GM18909 (cell line): ENCODE results near the gene TMEM178B.
A peak's percentile ranks its signal among the peaks of the same experiment; 100 is the strongest.
"Not testable (repeated sequence)": the region's sequence is repeated elsewhere in the genome, so short reads cannot be mapped to it uniquely, and the experiment has no call there.

ENCODE experiments used
- ATAC-seq: cut with Tn5 transposase; IDR thresholded peaks from one replicate; pipeline ENCODE4 v1.9.1; 2021; ENCODE audit warnings: mild to moderate bottlenecking; ENCODE audit not compliant: unreplicated experiment, poor library complexity

The TMEM178B gene

GRCh38 chr7:141073641-141074161, at the start of gene TMEM178B:
Gene TMEM178B, plus strand, starts transcription at chr7:141074064.
- ATAC-seq = no peak

- ATAC-seq = no peak
Measured at GRCh38 chr7:141024668-141025067, 49.2 kb upstream of the TMEM178B start.

- ATAC-seq = no peak
Measured at GRCh38 chr7:141027043-141027442, 46.8 kb upstream of the TMEM178B start.

GRCh38 chr7:141028767-141029166, 45.1 kb upstream of the TMEM178B start:
- ATAC-seq = no peak

- ATAC-seq = not testable (repeated sequence)
Measured at GRCh38 chr7:141032539-141033323, 41.1 kb upstream of the TMEM178B start.

- not testable (repeated sequence) for ATAC-seq
Measured at GRCh38 chr7:141038100-141038499, 35.8 kb upstream of the TMEM178B start.

- ATAC-seq = no peak
Measured at GRCh38 chr7:141039376-141039775, 34.5 kb upstream of the TMEM178B start.

GRCh38 chr7:141042222-141043193, 31.4 kb upstream of the TMEM178B start:
- ATAC-seq = no peak

- ATAC-seq = no peak
Measured at GRCh38 chr7:141043616-141044015, 30.2 kb upstream of the TMEM178B start.

GRCh38 chr7:141045126-141045841, 28.6 kb upstream of the TMEM178B start:
- ATAC-seq = no peak

GRCh38 chr7:141045842-141046620, 27.8 kb upstream of the TMEM178B start:
- ATAC-seq = no peak

- peak; percentile 81 for ATAC-seq
Measured at GRCh38 chr7:141053626-141054025, 20.2 kb upstream of the TMEM178B start.

GRCh38 chr7:141055146-141055545, 18.7 kb upstream of the TMEM178B start:
- no peak for ATAC-seq

- no peak for ATAC-seq
Measured at GRCh38 chr7:141057788-141058187, 16.1 kb upstream of the TMEM178B start.

- ATAC-seq = not testable (repeated sequence)
Measured at GRCh38 chr7:141067856-141068255, 6.0 kb upstream of the TMEM178B start.

GRCh38 chr7:141071260-141071854, 2.5 kb upstream of the TMEM178B start:
- ATAC-seq = no peak

- ATAC-seq = no peak
Measured at GRCh38 chr7:141071855-141072547, 1.9 kb upstream of the TMEM178B start.

- no peak for ATAC-seq
Measured at GRCh38 chr7:141072548-141073172, 1.2 kb upstream of the TMEM178B start.
